ENCODE measurements around the gene PACRG. TPM values are rescaled to one million over a fixed set of nuclear protein-coding genes. Genes with fewer than 3 reads are reported as not detected.

Gene PACRG
- total and polyA plus RNA-seq, 2 donors (not counting 3 experiments of a cell fraction or from before 2014, with no cell fraction given), result 0.08 TPM; not detected in 1

GRCh38 chr6:162697872-162698403 is 29.8 kb upstream of the PACRG start:
- TF ChIP-seq GATA2 (IDR thresholded peaks at IDR 0.05; ENCODE audit: insufficient read depth, insufficient read length, low read depth, low read length), result no peak
- TF ChIP-seq FOS (IDR thresholded peaks at IDR 0.05; ENCODE audit: borderline replicate concordance, insufficient read depth, low read length), result no peak
- no peak for TF ChIP-seq MYC (IDR thresholded peaks at IDR 0.05; ENCODE audit: low read depth, low read length)
- TF ChIP-seq JUN (IDR thresholded peaks at IDR 0.05; ENCODE audit: borderline replicate concordance, insufficient read depth, insufficient read length, low read depth), result no peak
- no peak for TF ChIP-seq CTCF (IDR thresholded peaks at IDR 0.05; ENCODE audit: extremely low read depth in 1 of 2, insufficient read depth in 1 of 2, low read depth in 1 of 2, low read length in 2 of 2)
- no peak for TF ChIP-seq POLR2A (IDR thresholded peaks at IDR 0.05; ENCODE audit: low read depth, low read length)
- TF ChIP-seq EZH2 (IDR thresholded peaks at IDR 0.05; ENCODE audit: borderline replicate concordance, low read depth, low read length, severe bottlenecking), result no peak
- TF ChIP-seq POLR2AphosphoS5 (IDR thresholded peaks at IDR 0.05; ENCODE audit: insufficient read depth, low read depth, low read length), result no peak
- TF ChIP-seq MAX (IDR thresholded peaks at IDR 0.05; ENCODE audit: insufficient read depth, insufficient read length), result no peak
- H3K4me3 ChIP-seq (replicated peaks in 1 of 3; ENCODE audit: insufficient read depth in 1 of 3, low read depth in 1 of 3, low read length in 3 of 3), result no peak overlapping the region
- H3K27me3 ChIP-seq (ENCODE audit: control insufficient read depth in 2 of 2, insufficient read depth in 2 of 2, low read length in 2 of 2), result no peaks in the 10 kb centered on the region
- no peak overlapping the region for H2AFZ ChIP-seq (ENCODE audit: low read depth, low read length)
- no peaks in the 10 kb centered on the region for H4K20me1 ChIP-seq (replicated peaks; ENCODE audit: control insufficient read depth, extremely low read depth, insufficient read depth, low read length)
- H3K79me2 ChIP-seq (ENCODE audit: control insufficient read depth, insufficient read depth, low read length), result no peaks in the 10 kb centered on the region
- H3K9me3 ChIP-seq (replicated peaks; ENCODE audit: control insufficient read depth, insufficient read depth, low read length), result no peaks in the 10 kb centered on the region
- H3K4me1 ChIP-seq (ENCODE audit: control insufficient read depth, extremely low read depth, insufficient read depth, low read length), result no peaks in the 10 kb centered on the region
- ChIA-PET POLR2A (no interaction called here), CTCF (no interaction called here)
- DNase-seq (ENCODE audit: low read depth, low spot score) (no peak), FAIRE-seq (no peak)
- H3K9me1 ChIP-seq (replicated peaks; ENCODE audit: control insufficient read depth, extremely low read depth, insufficient read depth, low read length), result no peaks in the 10 kb centered on the region
- H3K36me3 ChIP-seq (ENCODE audit: control insufficient read depth in 2 of 2, extremely low read depth in 1 of 2, insufficient read depth in 2 of 2, low read length in 2 of 2), result no peaks in the 10 kb centered on the region
- dilution Hi-C loops (cut with MboI; ENCODE audit: extremely low pct_ligation_motif_present, low sequenced_read_pairs) (no loop called here), intact Hi-C loops (cut with micrococcal nuclease) (no loop called here)
- H3K9ac ChIP-seq (replicated peaks; ENCODE audit: extremely low read depth, insufficient read depth, low read length), result no peak overlapping the region
- H3K4me2 ChIP-seq (ENCODE audit: insufficient read depth, low read length), result no peak overlapping the region
- H3K27ac ChIP-seq (ENCODE audit: insufficient read depth, low read depth, low read length), result no peak overlapping the region
- no TSS peak for BruUV-seq (replicated peaks)
